Measurements from ENCODE around the gene CASKIN2. TPM values are rescaled to one million over a fixed set of nuclear protein-coding genes. Genes with fewer than 3 reads are reported as not detected.

The CASKIN2 gene
- total and polyA plus RNA-seq, 10 of the 15 experiments (the other 5 are each of a cell fraction or from before 2014, with no cell fraction given) = 0.02 to 2.7 (median 0.44) TPM; not detected in 1

- TF ChIP-seq RUNX3 (IDR thresholded peaks at IDR 0.05; ENCODE audit: low read length) = peak; percentile 84
- TF ChIP-seq MEF2B (IDR thresholded peaks at IDR 0.05; ENCODE audit: partially characterized antibody, poor library complexity, severe bottlenecking) = peak; percentile 25
- peak; percentile 82 for TF ChIP-seq SPI1 (IDR thresholded peaks at IDR 0.05; ENCODE audit: borderline replicate concordance, insufficient read depth, low read depth, low read length)
- TF ChIP-seq PBX3 (IDR thresholded peaks at IDR 0.05; ENCODE audit: insufficient replicate concordance, low read depth, low read length) = no peak
- intact Hi-C loops (cut with micrococcal nuclease; ENCODE audit: unreplicated experiment) (loop anchor here (10.0 kb wide), 1 partner anchor 253 kb away; the partner anchor contains the start of genes GGA3 and MRPS7), in situ Hi-C loops (cut with MboI) (no loop called here)
- ChIA-PET POLR2A (interaction anchor here (0.7 to 1.4 kb wide), 3 partner anchors 21 to 122 kb away, joined by 3 to 5 read pairs (median 4); no protein-coding TSS in a partner anchor), RAD21 (ENCODE audit: unreplicated experiment) (no interaction called here), CTCF (interaction anchor here (0.6 to 1.8 kb wide), 6 partner anchors 10 to 96 kb away, joined by 3 to 7 read pairs (median 3); partner anchors contain the start of gene TMEM94), SMC1A (ENCODE audit: uncharacterized antibody, unreplicated experiment) (interaction anchor here (0.8 to 1.8 kb wide), 5 partner anchors 25 to 229 kb away, joined by 3 to 4 read pairs (median 4); partner anchors contain the start of genes SLC25A19 and TMEM94)
- H3K9me3 ChIP-seq (replicated peaks; ENCODE audit: control insufficient read depth, insufficient read depth, low read length) = no peaks in the 10 kb centered on the region
- peaks cover 20% of the 10 kb centered on the region for H3K4me1 ChIP-seq (ENCODE audit: control insufficient read depth, insufficient read depth, low read length)
- H3K79me2 ChIP-seq (ENCODE audit: control insufficient read depth, insufficient read depth, low read length) = peaks cover 14% of the 10 kb centered on the region
- BruUV-seq (replicated peaks) = no TSS peak
- peak overlapping the region; percentile 64 for H3K4me2 ChIP-seq (ENCODE audit: control insufficient read depth, insufficient read depth)
- H3K9ac ChIP-seq (ENCODE audit: control insufficient read depth, insufficient read depth, low read length) = peak overlapping the region; percentile 59
- FAIRE-seq (peak; percentile 95), DNase-seq (ENCODE audit: low read depth, low spot score) (peak; percentile 28), ATAC-seq (peak; percentile 40)
- H4K20me1 ChIP-seq (ENCODE audit: control insufficient read depth, insufficient read depth) = no peaks in the 10 kb centered on the region
- peak overlapping the region; percentile 62 for H3K27ac ChIP-seq (ENCODE audit: control insufficient read depth, insufficient read depth)
- WGBS (ENCODE audit: insufficient coverage, insufficient replicate concordance, low lambda C conversion rate, missing lambda C conversion rate) = 17% methylated on average over 3 of the region's 3 CpGs
- no peaks in the 10 kb centered on the region for H3K27me3 ChIP-seq (replicated peaks in 1 of 2; ENCODE audit: control insufficient read depth in 2 of 2, insufficient read depth in 2 of 2, low read length in 1 of 2)
- peak overlapping the region; percentile 57; the same call in 1 of the 2 replicates for H3K4me3 ChIP-seq
- H3K36me3 ChIP-seq (ENCODE audit: control insufficient read depth in 2 of 2, insufficient read depth in 2 of 2, low read length in 1 of 2) = peaks cover 0 to 2% of the 10 kb centered on the region in 2 experiments; a peak in 3 of 4 replicates
- H2AFZ ChIP-seq (ENCODE audit: control insufficient read depth, low read depth, low read length) = peak overlapping the region; percentile 41
These were observed 2.9 kb upstream of the CASKIN2 start for GRCh38 chr17:75518201-75518600.

All from GM12878 (cell line).